HCT116 (cell line): ENCODE data around the gene PRKACG.

Experiments used
- CBX3 ChIP-seq: IDR thresholded peaks from 2 replicates; pipeline ENCODE4 v1.6.1; 2012; ENCODE audit warnings: low read depth
- EZH2 ChIP-seq: fragments of 200-600 bp; sonication (generic); IDR thresholded peaks from 2 replicates; pipeline ENCODE4 v1.6.1; 2017; ENCODE audit warnings: antibody characterized with exemption, mixed run types
- FOSL1 ChIP-seq: IDR thresholded peaks from 2 replicates; pipeline ENCODE4 v1.6.1; 2012; ENCODE audit warnings: low read depth
- POLR2A ChIP-seq: IDR thresholded peaks from 2 replicates; pipeline ENCODE4 v1.7.0; 2011; ENCODE audit warnings: borderline replicate concordance; ENCODE audit not compliant: insufficient read depth, insufficient read length; ENCODE audit errors: extremely low read depth
- POLR2AphosphoS5 ChIP-seq: IDR thresholded peaks from 2 replicates; pipeline ENCODE4 v1.6.1; 2011; ENCODE audit warnings: mild to moderate bottlenecking, low read depth, low read length, moderate library complexity
- REST ChIP-seq: IDR thresholded peaks from 2 replicates; pipeline ENCODE4 v1.6.1; 2012; ENCODE audit warnings: low read depth
- TCF7L2 ChIP-seq: IDR thresholded peaks from 2 replicates; pipeline ENCODE4 v1.7.0; 2011; ENCODE audit warnings: borderline replicate concordance, inconsistent platforms; ENCODE audit not compliant: insufficient read depth, insufficient read length; ENCODE audit errors: extremely low read depth
- ZFX ChIP-seq: fragments of 450-650 bp; IDR thresholded peaks from 2 replicates; pipeline ENCODE4 v1.6.1; 2017
- TF ChIP-seq, protein P1 (sequence below), 3 experiments: fragments of 200-600 bp in 1 of 3; sonication (generic) in 1 of 3; IDR thresholded peaks in 2 of 3; conservative IDR thresholded peaks in 1 of 3; 2 replicates each; pipeline ENCODE4 v1.5.1; 2012 to 2017; ENCODE audit warnings: low read depth in 2 of 3, low read length in 2 of 3, antibody characterized with exemption in 1 of 3, borderline replicate concordance in 1 of 3, control low read depth in 1 of 3, mild to moderate bottlenecking in 1 of 3, mixed read lengths in 1 of 3, mixed run types in 1 of 3, moderate library complexity in 1 of 3; ENCODE audit not compliant: insufficient read depth in 1 of 3

DNA sequence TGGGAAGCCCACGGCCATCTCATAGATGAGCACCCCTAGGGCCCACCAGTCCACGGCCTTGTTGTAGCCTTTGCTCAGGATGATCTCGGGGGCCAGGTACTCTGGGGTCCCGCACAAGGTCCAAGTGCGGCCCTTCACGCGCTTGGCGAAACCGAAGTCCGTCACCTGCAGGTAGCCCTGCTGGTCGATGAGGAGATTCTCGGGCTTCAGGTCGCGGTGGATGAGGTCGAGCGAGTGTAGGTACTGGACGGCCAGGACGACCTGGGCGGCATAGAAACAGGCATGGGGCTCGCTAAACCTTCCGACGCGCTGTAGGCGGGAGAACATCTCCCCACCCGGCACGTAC lies 558 bp downstream of the PRKACG start:
- TF ChIP-seq CBX3 = no peak
- no peak for TF ChIP-seq ZFX
- TF ChIP-seq, protein P1, sequence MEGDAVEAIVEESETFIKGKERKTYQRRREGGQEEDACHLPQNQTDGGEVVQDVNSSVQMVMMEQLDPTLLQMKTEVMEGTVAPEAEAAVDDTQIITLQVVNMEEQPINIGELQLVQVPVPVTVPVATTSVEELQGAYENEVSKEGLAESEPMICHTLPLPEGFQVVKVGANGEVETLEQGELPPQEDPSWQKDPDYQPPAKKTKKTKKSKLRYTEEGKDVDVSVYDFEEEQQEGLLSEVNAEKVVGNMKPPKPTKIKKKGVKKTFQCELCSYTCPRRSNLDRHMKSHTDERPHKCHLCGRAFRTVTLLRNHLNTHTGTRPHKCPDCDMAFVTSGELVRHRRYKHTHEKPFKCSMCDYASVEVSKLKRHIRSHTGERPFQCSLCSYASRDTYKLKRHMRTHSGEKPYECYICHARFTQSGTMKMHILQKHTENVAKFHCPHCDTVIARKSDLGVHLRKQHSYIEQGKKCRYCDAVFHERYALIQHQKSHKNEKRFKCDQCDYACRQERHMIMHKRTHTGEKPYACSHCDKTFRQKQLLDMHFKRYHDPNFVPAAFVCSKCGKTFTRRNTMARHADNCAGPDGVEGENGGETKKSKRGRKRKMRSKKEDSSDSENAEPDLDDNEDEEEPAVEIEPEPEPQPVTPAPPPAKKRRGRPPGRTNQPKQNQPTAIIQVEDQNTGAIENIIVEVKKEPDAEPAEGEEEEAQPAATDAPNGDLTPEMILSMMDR (IDR thresholded peaks at IDR 0.05 in 2 of 3, conservative IDR thresholded peaks at IDR 0.05 in 1 of 3; ENCODE audit: borderline replicate concordance in 1 of 3, insufficient read depth in 1 of 3, low read depth in 2 of 3, low read length in 2 of 3) = no peak
- no peak for TF ChIP-seq POLR2AphosphoS5
- no peak for TF ChIP-seq EZH2
- no peak for TF ChIP-seq POLR2A
- no peak for TF ChIP-seq REST
- no peak for TF ChIP-seq FOSL1
- no peak for TF ChIP-seq TCF7L2
